KOPT-K1 (cell line): Measurements from ENCODE around the gene ITGB1BP1.

Experiments
- H3K27ac ChIP-seq: fragments of 200-600 bp; sonication (generic); 2 replicates; pipeline ENCODE4 v1.5.1; 2016; ENCODE audit warnings: antibody characterized with exemption, mild to moderate bottlenecking, low read depth, low read length; ENCODE audit not compliant: poor library complexity, severe bottlenecking
- H3K36me3 ChIP-seq: fragments of 200-600 bp; sonication (generic); 2 replicates; pipeline ENCODE4 v1.5.1; 2017; ENCODE audit warnings: antibody characterized with exemption, mild to moderate bottlenecking, low read length, moderate library complexity; ENCODE audit not compliant: insufficient read depth
- H3K9me3 ChIP-seq: fragments of 200-600 bp; sonication (generic); 2 replicates; pipeline ENCODE4 v1.5.1; 2017; ENCODE audit warnings: antibody characterized with exemption, low read length, mild to moderate bottlenecking; ENCODE audit not compliant: insufficient read depth, poor library complexity, severe bottlenecking

Gene ITGB1BP1

DNA sequence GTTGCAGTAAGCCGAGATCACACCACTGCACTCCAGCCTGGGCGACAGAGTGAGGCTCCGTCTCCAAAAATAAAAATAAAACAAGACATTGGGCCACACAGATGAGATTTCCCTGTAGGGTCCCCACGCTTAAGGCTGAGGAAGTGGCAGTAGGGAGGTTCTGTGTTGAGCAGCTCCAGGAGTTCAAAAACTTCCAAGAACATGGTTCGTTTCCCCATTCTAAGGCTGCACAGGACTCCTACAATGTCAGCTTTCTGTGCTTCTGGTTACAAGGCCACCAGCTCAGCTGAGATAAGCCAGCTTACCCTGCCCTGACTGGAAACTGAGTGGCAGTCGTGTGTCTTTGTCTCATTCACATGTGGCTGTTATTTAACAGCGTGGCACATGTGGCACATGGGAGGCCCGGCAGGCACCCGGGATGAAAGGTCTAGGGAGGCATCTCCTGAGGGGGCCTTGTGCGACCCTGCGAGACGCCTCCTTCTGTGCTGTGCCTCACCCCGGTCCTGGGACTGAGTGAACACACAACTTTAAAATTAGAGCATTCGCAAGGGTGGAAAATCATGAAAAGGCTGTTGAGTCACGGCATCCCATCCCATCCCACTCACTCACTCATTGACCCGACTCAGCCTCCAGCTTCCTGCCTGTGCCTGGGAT, 7.7 kb downstream of the ITGB1BP1 start:
- no peaks in the 10 kb centered on the region for H3K9me3 ChIP-seq
- H3K36me3 ChIP-seq, result peaks cover 74% of the 10 kb centered on the region
- H3K27ac ChIP-seq, result no peak overlapping the region

- Histone ChIP-seq H3K36me3 (peaks cover 90% of the 10 kb centered on the region), H3K27ac (no peak overlapping the region), H3K9me3 (no peaks in the 10 kb centered on the region)
Measured at GRCh38 chr2:9412781-9413180, 10.5 kb downstream of the ITGB1BP1 start.

- no peaks in the 10 kb centered on the region for H3K9me3 ChIP-seq
- peaks cover 82% of the 10 kb centered on the region for H3K36me3 ChIP-seq
- H3K27ac ChIP-seq, result no peak overlapping the region
Measured at GRCh38 chr2:9410108-9410507, 13.2 kb downstream of the ITGB1BP1 start.

DNA sequence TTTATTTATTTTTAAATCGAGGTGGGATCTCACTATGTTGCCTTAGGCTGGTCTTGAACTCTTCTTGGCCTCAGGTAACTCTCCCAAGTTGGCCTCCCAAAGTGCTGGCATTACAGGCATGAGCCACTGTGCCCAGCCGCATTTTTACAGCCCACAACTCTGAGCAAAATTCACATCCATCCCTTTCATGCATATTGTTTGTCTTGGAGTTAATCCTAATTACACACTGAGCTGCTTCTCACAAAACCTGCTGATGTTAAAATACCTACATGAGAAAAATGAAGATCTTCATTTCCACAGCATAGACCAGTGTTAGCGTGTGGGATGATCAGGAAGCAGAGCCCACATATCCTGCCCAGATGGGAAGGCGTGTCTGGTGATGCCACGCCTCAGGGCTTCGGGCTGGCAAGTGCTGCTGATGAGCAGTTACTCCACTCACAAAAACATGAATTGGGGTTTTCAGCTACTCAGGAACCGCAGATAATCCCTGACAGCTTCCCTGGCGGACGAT, 14.6 kb downstream of the ITGB1BP1 start:
- H3K9me3 ChIP-seq, result no peaks in the 10 kb centered on the region
- H3K36me3 ChIP-seq, result peaks cover 72% of the 10 kb centered on the region
- no peak overlapping the region for H3K27ac ChIP-seq

DNA sequence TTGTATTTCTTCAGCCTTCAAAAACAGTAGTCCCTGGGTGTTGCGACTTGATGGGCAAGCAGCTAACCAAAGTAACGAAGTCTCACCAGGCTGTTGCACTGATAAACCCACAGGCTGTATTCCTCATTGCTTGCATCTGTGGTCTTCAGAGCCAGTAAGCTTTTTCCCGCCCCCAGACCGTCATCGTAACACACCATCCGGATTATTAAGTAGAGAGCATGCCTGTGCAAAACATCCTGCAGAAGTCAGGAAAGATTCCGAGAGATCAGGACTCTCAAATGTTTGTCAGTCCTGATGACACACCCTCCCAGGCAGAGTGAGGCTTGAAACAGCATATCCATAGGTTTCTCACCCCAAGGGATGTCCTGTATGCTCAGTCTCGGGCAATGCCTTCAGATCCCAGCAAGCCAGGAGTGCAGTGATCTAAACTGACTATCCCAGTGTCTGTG, 15.9 kb downstream of the ITGB1BP1 start:
- no peak overlapping the region for H3K27ac ChIP-seq

DNA sequence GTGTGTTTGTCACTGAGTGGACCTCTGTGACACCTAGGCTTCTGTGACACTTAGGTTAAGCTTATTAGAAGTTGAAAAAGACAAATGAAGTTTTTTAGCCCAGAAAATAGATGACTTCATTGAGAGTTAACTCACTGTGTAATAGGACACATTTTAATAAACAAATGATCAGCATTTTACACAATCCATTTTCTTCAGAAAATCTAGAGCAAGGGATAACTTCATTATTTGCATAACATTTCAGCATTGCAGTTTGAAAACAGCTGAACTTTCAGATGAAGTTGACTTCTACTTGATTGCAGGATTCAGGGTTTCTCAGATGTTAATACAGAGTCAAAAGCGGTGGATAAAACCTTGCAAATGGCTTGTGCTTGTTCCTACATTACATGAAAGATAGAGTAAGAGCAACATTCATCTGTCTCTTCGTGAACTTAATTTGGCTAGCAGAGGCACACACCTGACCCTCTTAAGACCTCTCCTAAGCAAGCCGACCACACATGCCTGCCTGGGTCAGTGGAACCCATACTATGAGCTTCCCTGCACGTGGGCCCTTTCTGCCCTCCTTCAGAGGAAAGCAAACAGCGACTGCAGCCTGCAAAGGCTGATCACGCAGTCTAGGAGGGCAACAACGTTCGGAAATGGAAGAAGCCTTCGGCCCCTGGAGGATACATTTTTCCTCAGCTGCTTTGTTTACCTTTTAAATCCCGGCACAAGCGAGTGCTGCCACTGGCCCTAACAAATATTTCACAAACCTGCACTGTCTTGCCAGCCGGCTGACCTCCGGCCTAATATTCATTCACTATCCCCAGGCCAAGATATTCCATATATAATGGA, 16.6 kb downstream of the ITGB1BP1 start:
- Histone ChIP-seq H3K9me3 (no peaks in the 10 kb centered on the region), H3K36me3 (peaks cover 55% of the 10 kb centered on the region), H3K27ac (no peak overlapping the region)

More for the DNA sequence above, 15.9 kb downstream of the ITGB1BP1 start:
- no peaks in the 10 kb centered on the region for H3K9me3 ChIP-seq
- peaks cover 61% of the 10 kb centered on the region for H3K36me3 ChIP-seq

DNA sequence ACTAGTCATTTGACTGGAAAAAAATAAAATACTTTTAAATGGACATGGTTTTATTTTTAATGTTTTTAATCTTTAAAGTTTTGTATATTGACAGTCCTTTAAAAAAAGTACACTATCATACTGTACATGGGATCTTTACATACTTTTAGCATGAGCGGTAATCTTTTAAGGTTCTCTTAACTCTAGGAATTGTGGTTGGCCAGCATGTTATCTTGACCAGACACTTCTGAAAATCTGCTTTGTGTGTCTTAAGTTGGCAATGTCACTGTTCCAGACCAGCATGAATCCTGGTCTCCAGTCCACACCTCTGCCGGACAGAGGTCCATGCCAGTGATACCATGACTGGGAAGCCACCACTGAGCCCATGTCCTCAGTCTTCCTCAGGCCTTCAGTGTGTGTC, 17.7 kb downstream of the ITGB1BP1 start:
- Histone ChIP-seq H3K27ac (no peak overlapping the region), H3K36me3 (peaks cover 44% of the 10 kb centered on the region)

GRCh38 chr2:9404451-9404850, 18.9 kb downstream of the ITGB1BP1 start:
- Histone ChIP-seq H3K36me3 (peaks cover 32% of the 10 kb centered on the region), H3K9me3 (no peaks in the 10 kb centered on the region), H3K27ac (no peak overlapping the region)

More for the DNA sequence above, 17.7 kb downstream of the ITGB1BP1 start:
- H3K9me3 ChIP-seq, result no peaks in the 10 kb centered on the region

GRCh38 chr2:9403924-9404323, 19.4 kb downstream of the ITGB1BP1 start:
- Histone ChIP-seq H3K9me3 (no peaks in the 10 kb centered on the region), H3K36me3 (peaks cover 27% of the 10 kb centered on the region), H3K27ac (no peak overlapping the region)

GRCh38 chr2:9401646-9402371, 21.5 kb downstream of the ITGB1BP1 start:
- Histone ChIP-seq H3K36me3 (peaks cover 6% of the 10 kb centered on the region), H3K27ac (no peak overlapping the region), H3K9me3 (no peaks in the 10 kb centered on the region)

DNA sequence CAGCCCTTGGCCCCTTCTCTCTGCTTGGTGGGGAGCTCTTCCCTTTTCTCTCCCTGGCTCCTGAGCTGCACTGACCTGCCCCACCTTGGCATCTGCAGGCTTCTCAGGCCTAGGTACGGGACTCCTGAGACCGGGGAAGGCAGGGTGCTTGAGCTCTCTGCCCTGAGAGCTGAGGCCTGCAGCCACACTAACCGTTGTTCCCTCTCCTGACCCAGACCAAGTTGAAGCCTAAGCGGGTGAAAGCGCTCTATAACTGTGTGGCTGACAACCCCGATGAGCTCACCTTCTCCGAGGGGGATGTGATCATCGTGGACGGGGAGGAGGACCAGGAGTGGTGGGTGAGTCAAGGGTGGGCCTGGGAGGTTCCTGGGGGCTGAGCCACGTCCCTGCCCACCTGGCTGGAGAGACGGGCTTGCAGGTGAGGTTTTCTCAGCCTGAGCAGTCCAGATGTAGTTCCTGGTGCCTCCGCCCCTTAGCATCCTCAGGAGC, 22.2 kb downstream of the ITGB1BP1 start:
- Histone ChIP-seq H3K9me3 (no peaks in the 10 kb centered on the region), H3K27ac (no peak overlapping the region), H3K36me3 (no peaks in the 10 kb centered on the region)

- no peak overlapping the region for H3K27ac ChIP-seq
- no peaks in the 10 kb centered on the region for H3K36me3 ChIP-seq
Measured at GRCh38 chr2:9400268-9401058, 22.9 kb downstream of the ITGB1BP1 start.

DNA sequence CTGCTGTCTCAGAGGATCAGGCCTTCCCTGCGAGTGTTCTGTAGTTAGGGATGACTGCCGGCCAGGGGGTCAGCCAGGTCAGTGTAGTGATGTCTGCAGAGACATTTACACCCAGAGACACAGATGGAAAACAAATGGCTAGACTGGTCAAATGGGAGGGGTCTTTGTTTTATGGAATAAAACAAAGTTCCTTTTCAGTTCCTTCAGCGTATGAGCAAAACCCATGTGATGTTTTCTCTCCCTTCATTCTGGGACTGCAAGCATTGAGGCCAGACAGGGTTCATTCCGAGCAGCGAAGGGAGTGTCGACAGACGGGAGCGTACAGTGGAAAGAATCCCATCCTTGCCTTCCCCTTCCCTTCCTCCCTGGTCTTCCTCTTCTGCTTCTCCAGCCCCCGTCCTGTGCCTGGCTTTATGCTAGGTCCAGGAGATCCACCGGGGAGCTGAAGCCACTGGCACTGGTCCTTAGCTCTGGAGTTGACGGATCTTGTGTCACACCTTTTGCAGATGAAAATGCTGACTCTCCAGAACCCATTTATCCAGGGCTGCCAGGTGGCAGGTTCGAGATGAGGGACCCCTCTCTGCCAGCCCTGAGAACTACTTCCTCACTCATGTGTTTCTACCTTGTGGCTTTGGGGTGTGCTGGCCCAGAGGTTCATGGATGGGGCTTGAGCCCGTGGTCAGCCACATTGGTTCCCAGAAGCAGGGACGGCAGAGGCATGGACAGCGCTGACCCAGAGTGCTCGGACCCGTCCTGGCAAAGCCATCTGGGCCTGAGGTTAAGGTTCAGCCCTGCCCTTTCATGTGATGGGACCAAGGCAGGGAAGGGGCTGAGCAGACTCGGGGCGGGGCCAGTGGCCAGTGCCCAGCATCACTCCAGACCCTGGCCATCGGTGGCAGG, 24.2 kb downstream of the ITGB1BP1 start:
- Histone ChIP-seq H3K36me3 (no peaks in the 10 kb centered on the region), H3K9me3 (no peaks in the 10 kb centered on the region), H3K27ac (no peak overlapping the region)

More at GRCh38 chr2:9400268-9401058, 22.9 kb downstream of the ITGB1BP1 start:
- no peaks in the 10 kb centered on the region for H3K9me3 ChIP-seq
